Cortex of kidney (tissue), 1 donor: ENCODE data around the gene BTBD2.
"Not testable (repeated sequence)": the region's sequence is repeated elsewhere in the genome, so short reads cannot be mapped to it uniquely, and the experiment has no call there.

Source experiments
- DNase-seq: peaks from one replicate; lab custom pipeline; 2025; lab: John Stamatoyannopoulos, UW

BTBD2 gene

GRCh38 chr19:2039959-2040646, 24.6 kb upstream of the BTBD2 start:
- no peak for DNase-seq

GRCh38 chr19:2039089-2039958, 23.8 kb upstream of the BTBD2 start:
- DNase-seq: no peak

DNA sequence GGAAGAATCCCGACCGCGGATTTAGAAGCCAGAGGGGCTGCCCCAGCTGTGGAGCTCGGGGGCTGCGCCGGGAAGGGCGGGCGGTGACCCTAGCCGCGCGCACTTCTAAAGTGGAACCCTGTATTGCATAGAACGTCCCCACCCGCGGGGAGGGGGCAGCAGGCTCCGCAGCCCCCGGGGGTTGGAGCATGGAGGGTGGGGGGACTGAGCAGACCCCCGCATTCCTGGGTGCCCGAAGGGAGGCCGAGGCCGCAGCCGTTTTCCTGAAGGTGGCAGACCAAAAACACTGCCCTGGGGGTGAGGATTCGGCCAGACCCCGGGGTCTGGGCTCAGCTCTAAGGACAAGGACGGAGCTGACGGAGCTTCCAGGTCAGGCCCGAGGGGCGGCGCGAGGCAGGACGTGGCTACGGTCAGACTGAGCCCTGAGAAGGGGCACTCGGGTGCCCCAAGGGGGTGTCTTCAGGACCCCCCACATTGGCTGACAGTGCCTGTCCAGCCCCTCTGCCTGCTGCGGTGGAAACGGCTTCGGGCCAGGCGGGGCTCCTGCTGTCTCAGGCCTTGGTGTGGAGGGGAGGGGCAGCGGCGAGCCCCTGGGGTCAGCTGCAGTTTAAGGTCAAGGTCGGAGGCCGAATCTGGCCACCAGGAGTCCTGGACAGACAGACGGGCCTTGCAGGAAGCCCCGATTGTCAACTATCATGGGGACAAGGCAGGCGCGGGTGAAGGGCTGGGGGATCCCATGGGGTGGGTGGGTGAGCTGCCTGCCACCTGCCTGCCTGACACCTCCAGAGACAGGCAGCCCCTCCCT, 23.0 kb upstream of the BTBD2 start:
- no peak for DNase-seq

GRCh38 chr19:2037651-2038255, 22.2 kb upstream of the BTBD2 start:
- DNase-seq: no peak

GRCh38 chr19:2036424-2036823, 20.9 kb upstream of the BTBD2 start:
- DNase-seq: no peak

DNA sequence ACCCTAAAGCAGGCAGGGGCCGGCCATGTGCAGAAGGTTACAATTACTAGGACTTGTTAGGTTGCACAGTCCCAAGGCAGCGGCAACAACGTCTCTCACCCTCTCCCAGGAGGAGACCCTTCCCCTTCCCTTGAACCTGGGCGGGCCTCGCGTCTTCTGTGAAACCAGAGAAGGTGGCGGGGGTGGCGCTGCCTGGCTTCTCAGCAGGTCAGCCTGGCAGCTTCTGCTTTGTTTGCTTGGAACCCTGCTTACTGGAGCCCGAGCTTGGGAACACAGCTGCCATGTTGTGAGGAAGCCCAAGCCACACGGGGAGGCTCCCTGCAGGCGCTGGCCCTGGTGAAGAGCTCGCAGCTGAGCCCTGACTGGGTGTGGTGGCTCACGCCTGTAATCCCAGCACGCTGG, 20.1 kb upstream of the BTBD2 start:
- no peak for DNase-seq

DNA sequence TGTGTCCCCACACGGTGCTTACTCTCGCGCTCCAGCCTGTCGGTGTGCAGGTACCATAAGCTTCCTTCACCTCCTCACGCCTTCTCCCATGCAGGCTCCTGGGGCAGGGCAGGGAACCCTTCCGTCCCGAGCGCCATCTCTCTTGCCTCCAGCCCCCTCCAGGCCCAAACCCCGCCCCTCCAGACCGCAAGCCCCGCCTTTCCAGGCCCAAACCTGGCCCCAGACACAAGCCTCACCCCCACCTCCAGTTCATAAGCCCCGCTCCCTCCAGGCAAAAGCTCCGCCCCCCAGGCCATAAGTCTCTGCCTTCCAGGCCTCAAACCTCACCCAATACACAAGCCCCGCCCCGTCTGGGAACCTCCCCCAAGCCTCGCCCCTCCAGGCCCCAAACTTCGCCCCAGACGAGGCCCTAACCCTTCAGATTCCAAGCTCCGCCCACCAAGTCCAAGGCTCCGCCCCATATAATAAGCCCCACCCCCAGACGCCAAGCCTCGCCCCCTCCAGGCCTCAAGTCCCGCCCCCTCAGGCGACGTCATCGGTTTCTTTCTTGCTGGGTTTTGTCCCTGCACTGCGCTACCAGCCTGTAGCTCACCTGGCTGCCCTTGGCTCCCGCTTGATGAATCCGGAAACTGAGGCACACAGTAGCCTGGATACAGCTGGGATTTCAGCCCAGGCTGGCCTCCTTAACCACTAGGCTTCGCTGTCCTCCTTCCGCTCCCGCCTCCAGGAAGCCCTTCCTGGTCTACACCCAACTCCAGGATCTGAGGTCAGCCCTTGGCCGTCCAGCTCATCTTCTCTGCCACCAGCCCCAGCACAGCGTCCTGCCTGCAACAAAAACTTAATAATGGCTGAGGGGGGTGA, 19.4 kb upstream of the BTBD2 start:
- DNase-seq: no peak

DNA sequence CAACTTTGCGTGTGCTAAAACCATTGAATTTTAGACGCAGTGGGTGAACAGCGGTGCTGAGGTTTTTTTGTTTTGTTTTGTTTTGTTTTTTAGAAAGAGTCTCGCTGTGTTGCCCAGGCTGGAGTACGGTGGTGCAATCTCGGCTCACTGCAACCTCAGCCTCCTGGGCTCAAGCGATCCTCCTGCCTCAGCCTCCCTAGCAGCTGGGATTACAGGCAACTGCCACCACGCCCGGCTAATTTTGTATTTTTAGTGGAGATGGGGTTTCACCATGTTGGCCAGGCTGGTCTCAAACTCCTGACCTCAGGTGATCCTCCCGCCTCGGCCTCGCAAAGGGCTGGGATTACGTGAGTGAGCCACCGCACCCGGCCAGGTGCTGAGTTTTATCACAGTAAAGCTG, 18.7 kb upstream of the BTBD2 start:
- not testable (repeated sequence) for DNase-seq

GRCh38 chr19:2033825-2034159, 18.3 kb upstream of the BTBD2 start:
- DNase-seq: no peak

GRCh38 chr19:2033115-2033824, 17.8 kb upstream of the BTBD2 start:
- DNase-seq: no peak

DNA sequence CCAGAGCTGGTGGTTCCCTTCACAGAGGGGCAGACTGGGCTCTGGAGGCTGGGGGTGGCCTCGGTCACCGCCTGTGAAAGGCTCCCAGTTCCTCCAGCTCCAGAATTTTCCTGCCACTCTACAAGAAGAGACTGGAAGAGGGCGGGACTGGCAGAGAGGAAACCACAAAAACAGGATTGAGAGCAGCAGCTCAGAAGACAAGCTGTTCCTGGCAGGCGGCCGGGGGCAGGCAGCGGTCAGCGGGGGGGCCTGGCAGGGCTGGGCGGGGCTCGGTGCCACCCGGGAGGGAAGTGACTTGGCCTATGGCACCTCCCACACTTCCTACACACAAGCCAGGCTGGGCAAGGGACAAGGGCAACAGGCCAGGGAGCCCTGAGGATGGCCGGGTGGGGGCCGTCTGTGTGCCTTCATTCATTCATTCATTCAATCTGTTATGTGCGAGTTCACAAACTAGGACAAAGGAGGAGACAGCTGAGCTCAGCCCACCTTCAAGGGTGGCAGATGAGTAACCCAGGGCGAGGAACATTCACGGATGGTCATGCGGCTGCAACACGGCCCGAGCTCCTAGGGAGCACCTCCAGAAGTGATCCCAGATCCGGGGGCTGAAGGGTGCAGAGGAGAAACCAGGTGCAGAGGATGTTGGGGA, 16.9 kb upstream of the BTBD2 start:
- DNase-seq: no peak

- no peak for DNase-seq
Measured at GRCh38 chr19:2027361-2027760, 11.8 kb upstream of the BTBD2 start.

DNA sequence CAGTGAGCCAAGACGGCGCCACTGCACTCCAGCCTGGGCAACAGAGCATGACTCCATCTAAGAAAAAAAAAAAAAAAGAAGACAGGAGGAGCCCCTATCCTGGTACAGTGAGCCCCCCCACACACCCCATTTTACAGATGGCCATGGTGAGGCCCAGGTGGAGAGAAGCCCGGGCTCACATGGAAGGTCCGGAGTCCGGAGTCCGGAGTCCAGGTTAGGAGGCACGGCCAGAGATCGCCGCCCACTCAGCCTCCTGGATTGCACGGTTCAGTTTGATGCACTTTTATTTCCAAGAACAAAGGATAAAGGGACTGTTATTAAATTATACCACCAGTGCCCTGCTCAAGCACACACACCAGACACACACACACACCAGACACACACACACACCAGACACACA, 11.3 kb upstream of the BTBD2 start:
- DNase-seq: no peak

DNA sequence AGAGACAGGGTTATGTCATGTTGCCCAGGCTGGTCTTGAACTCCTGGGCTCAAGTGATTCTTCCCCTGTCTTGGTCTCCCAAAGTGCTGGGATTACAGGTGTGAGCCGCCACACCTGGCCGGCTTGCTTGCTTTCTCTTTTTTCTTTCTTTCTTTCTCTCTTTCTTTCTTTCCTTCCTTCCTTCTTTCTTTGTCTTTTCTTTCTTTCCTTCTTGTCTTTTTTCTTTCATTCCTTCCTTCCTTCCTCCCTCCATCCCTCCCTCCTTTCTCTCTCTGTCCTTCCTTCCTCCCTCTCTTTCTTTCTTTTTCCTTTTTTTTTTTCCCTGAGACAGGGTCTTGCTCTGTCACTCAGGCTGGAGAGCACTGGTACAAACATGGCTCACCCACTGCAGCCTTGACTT, 6.8 kb upstream of the BTBD2 start:
- no peak for DNase-seq

DNA sequence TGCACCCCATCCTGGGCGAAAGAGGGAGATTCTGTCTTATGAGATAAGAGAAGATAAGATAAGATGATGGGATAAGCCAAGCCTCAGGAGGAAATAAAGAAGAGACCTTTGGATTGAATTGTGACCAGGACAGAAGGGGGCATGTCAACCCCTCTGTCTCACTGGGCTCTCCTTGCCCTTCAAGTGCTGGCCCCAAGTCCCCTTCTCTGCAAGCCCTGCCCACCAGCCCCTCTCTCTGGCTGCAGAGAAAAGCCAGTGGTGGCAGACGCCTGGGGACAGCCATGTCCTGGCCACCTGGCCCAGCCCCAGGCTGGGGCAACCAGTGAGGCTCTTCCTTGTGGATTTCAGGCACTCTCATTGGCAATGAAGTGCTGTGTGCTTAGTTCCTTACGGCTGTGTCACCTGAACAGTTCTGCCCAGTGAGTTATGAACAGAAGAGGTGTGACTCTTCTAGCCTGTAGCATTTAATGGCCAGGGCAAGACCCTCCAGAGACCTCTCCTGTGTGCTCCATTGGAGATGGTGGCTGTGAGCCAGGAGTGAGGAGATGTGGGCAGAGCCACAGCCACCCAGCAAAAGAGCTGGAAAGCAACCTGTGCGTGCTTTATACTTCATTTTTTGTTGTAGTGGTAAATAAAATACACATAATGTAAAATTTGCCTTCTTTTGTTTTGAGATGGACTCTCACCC, 6.1 kb upstream of the BTBD2 start:
- no peak for DNase-seq

DNA sequence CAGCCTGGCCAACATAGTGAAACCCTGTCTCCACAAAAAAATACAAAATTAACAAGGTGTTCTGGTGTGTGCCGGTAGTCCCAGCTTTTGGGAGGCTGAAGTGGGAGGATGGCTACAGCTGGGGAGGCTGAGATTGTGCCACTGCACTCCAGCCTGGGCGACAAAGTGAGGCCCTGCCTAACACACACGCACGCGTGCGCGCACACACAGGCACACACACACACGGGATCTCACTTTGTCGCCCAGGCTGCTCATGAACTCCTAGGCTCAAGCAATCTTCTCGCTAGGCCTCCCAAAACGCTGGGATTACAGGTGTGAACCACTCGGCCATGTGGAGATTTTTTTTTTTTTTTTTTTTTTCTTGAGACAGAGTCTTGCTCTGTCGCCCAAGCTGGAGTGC, 3.2 kb upstream of the BTBD2 start:
- no peak for DNase-seq

- no peak for DNase-seq
Measured at GRCh38 chr19:2016041-2016807, 710 bp upstream of the BTBD2 start.

- no peak for DNase-seq
Measured at GRCh38 chr19:2014731-2015607, 545 bp downstream of the BTBD2 start.
